RCC 7860 (cell line): ENCODE results near the gene SALL3.
"Not testable (repeated sequence)": the region's sequence is repeated elsewhere in the genome, so short reads cannot be mapped to it uniquely, and the experiment has no call there.

Experiments used
- DNase-seq: peaks from one replicate; pipeline ENCODE4 v3.0.0-alpha.2; 2015; ENCODE audit warnings: low spot score
- FAIRE-seq: peaks from 2 replicates; lab custom pipeline; 2012; peaks lifted over from hg19 to GRCh38; lab: Jason Lieb, UNC

The SALL3 gene

DNA sequence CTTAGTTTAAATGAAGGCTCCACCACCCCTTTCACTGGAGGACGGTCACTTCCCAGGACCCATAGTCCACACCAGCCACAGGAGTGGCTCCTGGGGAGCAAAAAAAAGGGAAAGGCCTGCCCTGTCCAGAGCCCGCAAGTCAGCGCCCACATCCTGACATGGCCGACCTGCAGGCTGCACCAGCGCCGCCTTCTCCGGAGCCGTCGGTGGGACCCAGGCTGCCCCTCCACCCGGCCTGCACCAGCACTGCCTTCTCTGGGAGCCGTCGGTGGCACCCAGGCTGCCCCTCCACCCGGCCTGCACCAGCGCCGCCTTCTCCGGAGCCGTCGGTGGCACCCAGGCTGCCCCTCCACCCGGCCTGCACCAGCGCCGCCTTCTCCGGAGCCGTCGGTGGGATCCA, 14.9 kb upstream of the SALL3 start:
- FAIRE-seq, DNase-seq: not testable (repeated sequence)

DNA sequence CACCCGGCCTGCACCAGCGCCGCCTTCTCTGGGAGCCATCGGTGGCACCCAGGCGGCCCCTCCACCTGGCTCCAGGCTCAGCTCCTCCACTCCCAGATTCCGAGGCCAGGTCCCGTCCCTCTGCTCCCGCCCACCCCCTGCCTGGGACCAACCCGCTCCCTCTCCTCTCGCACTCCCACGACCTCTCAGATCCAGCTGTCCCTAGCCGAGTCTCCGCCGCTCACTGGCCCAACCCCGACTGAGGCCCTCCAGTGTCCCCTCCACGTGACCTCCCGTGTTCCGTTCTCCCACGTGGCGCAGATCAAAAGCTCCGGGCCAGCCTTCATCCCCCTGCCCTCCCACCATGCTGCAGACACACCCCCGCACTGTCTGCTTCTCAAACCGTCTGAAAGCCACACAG, 14.4 kb upstream of the SALL3 start:
- FAIRE-seq (no peak), DNase-seq (no peak)

DNA sequence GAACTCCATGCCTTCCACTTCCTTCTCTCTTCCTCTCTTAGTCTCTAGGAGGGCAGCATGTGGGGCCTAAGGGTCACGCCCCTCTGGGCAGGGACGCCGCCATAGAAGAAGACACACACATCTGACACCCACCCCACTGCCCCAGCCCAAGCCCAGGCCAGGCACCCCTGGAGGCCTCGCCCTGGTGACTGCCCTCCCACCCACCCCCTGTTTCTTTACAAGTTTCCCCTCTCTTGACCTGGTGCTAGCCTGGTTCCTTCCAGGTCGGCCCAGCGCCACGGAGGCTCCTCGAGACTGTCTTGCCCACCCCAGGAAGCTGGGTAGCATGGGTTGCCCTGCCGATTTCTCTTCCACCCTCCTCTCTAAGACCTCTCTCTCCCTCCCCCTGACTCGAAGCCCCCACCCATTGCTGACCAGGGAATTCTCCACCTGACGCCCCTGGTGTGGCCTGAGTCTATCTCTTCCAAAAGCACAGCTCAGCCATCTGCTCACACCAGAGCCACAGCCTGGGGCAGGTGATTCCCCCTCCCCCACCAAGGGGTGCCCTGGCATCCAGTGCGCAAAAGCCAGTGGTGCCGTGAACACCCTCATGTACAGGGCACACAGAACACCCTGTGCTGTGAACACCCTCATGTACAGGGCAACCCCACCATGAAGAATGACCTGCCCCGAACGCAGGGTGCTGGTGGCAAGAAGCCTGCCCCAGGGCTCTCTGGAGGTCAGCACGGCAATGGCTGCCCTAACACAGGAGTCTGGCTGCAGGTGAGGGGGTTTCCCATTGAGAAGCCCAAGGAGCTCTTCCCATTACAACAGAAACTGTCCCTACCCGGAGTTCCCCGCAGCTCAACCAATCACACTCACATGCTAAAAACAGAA, 13.5 kb upstream of the SALL3 start:
- FAIRE-seq (no peak), DNase-seq (no peak)

DNA sequence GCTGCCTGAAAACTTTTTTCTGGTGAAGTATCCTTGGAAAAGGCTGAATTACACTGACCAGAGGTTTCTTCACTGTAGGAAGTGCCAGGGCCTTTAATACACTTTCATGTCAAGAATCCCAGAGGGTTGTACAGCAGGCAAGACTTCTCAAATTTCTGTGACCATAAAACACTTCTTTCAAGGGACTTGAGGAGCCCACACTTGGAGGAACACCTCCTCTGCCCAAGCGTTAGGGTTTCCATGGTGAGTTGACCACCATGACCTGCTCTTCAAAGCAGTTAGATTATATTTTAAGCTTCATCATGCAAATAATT, 12.9 kb upstream of the SALL3 start:
- FAIRE-seq (no peak), DNase-seq (no peak)

DNA sequence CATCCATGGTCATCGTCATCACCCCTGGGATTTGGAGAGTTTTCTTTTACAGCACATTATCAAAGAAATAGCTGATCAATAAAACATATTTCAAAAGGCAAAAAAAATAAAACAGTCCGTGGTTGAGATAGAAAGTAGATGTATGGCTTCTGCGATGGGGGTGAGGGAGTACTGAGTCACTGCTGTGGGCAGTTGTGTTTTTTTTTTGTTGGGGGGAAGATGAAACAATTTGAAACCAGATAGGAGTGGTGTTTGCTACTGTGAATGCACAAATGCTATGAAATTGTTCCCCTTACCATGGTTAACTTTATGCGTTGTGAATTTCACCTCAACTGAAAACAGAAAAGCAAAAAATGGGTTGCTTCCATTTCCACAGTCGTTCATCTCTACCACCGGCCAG, 11.9 kb upstream of the SALL3 start:
- DNase-seq (no peak), FAIRE-seq (no peak)

DNA sequence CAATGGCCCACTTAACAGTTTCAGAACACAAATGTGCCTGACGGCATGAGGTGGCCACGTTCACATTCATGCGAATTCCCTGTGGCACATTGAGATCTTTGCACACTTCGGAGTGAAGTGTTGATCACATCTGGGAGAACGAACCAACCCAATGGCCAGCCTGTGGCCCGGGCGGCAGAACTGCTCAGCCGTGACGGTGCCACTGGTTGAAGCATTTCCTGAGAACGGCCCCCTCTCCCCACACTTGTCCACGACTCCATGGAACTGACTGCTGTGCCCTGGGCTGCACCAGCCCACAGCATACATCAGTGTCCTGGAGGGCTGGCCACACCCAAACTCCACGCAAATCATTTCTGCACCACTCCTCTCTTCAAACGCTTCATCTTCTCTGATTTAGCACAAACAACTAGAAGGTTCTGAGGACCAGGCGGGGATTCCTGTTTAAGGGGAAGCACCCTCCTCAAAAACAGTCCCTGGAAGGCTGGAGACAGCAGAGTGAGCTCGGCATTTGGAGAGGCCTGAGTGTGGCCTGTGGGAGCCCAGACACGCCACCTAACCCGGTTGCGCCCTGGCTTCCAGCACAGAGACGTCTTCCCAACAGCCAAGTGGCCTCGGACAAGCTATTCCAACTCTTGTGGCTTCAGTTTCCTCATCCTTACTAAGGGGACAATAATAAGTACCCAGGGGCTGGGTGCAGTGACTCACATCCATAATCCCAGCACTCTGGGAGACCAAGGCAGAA, 9.9 kb upstream of the SALL3 start:
- FAIRE-seq (no peak), DNase-seq (no peak)

- FAIRE-seq, result no peak
These were observed 8.8 kb upstream of the SALL3 start for GRCh38 chr18:78970774-78971333.

DNA sequence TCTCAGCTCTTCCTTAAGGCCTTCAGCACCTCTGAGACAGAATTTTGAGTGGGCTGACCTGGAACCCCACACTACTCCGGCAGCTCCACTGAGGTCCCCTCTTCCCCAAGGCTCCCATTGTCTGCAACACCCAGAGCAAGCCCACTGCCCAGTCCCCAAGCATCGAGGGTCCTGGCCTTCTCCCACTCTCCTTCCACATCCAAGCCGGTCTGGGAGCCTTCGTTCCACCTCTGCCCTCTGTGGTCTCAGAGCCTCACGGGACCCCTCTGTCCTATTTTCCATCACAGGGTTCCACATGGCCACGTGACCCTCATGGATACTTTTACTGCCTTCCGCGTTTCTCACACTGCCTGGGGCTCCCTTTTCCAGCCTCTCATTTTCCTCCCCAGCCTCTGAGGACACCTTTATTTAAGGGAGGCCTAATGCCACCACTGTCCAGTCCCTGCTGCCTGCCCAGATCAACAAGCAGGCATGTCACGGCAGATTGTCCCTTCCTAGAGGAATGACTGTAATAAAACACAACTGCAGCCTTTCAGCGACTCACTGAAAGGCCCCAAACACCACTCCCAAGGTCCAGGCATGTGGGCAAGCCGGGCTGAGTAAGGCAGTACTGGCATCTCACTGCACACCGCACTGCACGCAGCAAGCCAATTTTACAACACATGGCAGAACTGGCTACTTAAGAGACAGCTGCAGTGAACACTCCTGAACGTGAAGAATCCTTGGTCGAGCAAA, 7.9 kb upstream of the SALL3 start:
- DNase-seq (no peak), FAIRE-seq (no peak)

More at GRCh38 chr18:78970774-78971333, 8.8 kb upstream of the SALL3 start:
- DNase-seq, result no peak

DNA sequence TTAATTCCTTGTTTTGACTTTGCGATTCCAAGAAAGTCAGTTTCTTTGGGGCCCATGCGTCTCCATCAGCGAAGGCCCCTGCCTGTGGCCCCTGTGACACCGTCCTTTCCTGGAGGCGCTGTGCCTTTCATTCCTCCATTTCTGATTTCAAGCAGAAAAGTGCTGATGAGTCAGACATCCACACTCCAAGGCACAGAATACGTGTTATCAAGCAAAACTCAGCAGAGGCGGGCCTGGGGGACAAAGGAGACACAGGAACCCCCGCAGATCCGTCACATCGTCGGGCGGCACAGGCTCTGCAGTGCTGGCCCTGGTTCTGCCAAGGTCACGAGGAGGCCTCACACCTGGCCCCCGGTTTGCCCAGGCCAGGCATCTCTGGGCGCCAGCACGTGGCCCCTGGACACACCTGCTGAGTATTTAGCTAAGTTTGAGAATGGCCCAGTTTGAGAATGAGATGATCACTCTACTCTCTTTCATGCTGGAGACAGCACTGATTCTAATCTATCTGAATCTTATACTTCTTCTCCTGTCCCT, 7.2 kb upstream of the SALL3 start:
- DNase-seq (no peak), FAIRE-seq (no peak)

DNA sequence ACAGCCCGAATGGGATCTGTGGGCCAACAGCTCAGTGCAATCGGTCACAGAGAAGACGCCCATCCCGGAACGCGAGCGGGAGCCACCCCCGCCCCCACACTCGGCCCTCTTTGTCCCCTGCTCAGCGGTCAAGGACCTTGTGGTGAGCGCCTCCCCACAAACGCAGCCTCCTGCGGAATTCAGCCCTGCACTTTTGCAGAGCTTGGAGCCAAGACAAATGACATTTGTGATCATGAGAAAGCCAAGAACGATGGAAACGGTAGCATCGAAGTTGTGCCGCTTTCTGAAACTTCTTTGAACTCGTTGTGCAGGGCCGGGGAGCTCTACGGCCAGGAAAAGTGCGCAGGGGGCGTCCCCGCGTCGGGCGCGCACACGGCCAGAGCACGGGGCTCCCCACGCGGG, 6.7 kb upstream of the SALL3 start:
- FAIRE-seq (no peak), DNase-seq (no peak)

DNA sequence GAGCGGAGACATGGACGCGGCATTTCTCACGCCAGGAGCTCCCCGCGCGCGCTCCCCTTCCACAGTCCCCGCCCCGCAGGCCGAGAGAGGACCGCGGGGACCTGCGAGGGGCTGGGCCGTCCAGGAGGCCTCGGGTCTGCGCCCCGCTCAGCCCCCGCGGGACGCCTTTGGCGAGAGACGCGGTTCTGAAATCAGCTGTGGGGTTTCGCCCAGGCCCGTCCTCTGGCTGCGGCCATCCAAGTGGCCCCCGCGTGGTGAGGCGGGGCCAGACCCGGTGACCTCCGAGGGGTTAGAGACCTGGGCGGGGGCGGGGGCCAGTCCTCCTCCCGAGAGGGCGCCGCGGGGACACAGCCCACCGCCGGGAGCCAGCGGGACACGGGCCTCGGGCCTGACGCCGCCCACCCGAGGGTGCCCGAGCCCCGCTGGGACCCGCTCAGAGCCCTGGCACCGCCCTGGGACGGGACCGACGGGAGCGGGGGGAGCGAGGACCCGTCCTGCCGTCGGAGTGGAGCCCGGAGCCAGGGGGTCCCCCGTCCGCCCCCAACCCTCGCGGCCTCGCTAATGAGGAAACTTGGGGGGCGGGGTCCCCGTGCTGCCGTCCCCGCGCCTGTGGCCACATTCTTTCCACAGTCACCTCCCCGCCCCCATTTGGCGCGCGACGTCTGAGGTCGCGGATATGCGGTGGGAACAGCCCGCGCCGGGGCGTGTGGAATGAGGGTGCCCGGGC, 6.1 kb upstream of the SALL3 start:
- DNase-seq, result no peak
- FAIRE-seq, result no peak

DNA sequence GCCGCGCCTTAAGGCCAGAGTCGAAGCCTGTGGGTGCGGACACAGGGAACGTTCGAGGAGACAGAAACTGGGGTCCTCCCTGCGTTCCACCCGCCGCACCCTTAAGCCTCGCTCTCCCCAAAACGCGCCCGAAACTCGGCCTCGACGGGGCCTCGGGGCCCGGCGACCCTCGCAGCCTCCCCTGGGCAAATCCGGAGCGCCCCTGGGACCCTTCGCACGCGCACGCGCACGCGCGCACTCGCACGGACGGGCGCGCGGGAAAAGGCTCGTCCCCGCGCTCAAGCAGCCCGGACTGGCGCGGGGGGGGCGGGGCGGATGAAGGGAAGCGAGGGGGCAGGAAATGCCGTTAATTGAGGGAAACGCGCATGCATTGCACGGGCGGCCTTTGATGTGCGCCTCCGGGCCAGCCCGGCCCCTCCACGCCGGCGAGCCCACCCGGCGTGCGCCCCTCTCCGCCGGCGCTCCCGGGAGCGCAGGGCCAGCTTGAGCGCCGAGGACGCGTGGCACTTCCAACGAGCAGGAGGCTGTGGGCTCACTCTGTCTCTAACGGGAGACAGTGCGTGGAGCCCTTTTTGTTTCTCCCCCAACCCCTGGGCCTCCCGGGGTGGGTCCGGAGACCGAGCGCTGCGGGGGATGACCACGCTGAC, 5.4 kb upstream of the SALL3 start:
- no peak for FAIRE-seq
- no peak for DNase-seq

GRCh38 chr18:78975292-78975691, 4.3 kb upstream of the SALL3 start:
- no peak for DNase-seq
- no peak for FAIRE-seq

DNA sequence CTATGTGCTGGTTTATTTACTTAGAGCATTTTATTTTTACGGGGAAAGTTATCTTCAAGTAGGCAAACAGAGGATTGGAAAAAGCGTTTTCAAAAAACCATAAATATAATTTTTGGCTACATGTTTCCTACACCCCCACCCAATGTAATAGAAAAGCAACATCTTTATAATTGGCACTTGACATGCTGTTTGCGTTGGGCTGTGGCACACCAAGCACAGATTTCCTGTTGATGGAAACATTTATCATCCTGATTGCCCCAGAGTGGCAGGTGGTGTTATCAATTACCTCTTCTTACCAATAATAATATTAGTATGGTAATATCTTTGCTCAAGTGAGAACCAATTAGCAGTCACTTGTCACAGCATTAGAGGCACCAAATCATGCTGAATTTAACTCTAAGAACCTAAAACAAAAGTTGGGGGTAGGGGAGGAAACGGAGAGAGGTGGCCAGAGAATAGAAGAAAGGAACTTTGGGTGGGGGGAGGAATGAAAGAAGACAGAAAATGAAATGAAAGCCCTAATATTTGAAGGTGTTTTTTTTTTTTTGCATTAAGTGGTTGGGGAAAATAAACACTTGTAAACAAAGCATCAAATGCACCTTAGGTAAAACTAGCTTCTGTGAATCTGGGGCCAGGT, 3.8 kb upstream of the SALL3 start:
- no peak for DNase-seq
- no peak for FAIRE-seq

DNA sequence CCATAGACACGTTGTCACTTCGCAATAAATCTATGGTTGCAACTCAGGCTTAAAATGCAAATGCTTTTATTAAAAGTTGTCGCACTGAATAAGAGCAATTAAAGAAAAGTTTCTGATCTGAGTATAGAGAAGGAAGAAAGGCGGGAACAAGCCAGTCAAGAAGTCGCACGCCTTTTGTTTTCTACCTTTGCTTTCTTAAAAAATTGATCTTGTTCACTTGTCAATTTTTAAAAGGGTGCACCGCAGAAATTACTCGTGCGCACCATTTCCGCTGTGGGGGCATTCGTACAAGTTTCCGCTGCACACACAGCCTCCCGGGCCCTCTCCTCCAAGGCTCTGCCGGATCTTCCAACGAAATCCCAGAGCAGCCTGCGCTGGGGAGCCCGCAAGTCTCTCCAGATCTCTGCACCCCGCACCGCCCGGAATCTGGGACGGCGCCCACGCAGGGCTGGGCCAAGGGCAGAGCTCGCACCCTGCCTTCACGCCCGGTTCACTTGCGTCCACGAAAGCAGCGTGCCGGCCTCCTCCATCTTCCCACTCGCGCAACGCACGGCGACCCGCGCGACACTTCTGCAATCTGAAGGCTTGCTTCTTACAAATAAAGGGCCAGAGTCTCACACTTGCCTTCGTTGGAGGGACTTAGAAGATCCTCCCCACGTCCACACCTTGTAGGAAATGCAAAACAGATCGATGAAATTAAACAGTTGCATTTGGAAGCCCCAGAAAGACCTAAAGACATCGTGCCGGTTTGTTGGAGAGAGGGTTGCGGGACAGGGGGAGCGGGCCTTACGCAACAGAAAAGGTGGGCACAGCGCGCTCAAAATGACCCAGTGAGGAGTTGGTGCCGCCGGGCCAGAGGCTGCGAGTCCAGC, 2.6 kb upstream of the SALL3 start:
- no peak for FAIRE-seq
- DNase-seq, result no peak

DNA sequence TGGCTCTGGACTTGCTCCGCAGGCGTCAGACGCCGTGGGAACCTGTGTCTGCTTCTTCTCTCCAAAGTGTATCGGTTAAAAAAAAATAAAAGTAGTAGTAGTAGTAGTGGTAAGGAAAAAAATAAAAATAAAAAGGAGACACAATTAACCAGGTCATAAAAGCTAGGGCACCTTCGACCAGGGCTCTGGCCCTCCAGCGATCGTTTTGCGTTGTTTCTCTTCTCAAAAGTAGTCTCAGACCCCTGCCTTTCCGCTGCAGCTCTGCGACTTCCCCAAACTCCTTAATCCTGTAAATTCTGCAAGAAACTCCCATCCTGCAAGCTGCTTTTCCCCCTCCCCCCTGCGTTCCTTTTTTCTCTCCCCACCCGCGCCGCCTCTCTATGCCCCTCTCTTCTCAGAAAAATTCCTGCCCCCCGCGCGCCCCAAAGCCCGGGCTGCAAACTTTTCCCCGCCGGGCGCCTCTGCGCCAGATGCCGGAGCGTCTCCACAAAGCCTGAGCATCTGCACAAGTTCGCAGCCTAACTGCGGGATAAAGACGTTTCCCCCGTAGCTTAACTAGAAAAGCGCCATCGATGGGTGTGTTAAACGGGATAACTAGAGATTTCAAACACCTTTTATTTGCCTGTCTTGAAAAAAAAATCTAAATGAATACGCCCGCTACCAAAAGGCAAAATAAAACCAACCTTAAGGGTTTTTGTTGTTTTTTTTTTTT, 1.8 kb upstream of the SALL3 start:
- DNase-seq, result no peak

DNA sequence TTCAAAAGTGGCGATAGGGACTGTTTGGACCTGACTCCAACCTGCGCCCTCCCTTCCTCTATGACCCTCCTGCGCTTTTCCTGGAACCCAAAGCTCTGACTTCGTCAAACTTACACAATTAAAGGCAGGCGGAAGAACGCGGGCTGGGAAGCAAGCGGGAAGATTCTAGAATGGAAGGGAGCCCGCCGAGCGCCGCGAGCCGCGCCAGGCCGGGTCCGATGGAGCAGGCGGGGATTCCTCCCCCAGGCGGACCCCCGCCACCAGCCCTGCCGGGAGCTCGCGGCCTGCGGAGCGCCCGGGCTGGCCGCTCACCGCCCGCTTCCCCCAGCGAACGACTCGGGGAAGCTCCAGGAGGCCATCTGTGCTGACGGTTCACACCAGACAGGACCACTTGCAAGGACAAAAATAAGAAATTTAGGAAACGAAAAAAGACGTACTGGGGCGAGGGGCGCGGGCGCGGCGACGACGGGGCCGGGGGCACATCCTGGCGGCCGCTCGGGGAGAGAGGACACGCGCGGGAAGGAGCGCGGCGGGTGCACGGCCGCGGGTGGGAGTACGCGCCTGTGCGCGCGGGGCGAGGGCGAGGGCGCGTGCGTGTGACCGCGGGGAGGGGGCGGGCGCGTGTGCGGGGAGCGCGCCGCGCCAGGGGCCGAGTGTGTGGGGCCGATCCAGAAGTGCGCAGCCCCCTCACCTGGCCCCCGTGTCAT, 1.1 kb upstream of the SALL3 start:
- DNase-seq (no peak), FAIRE-seq (no peak)

More for the DNA sequence above, 1.8 kb upstream of the SALL3 start:
- FAIRE-seq, result no peak
